ENCODE results near the gene TIAM1. TPM values are rescaled to one million over a fixed set of nuclear protein-coding genes. Genes with fewer than 3 reads are reported as not detected.

TIAM1 gene
- polyA plus RNA-seq, 4 donors, result 9.4 to 17.1 (median 13.3) TPM

DNA sequence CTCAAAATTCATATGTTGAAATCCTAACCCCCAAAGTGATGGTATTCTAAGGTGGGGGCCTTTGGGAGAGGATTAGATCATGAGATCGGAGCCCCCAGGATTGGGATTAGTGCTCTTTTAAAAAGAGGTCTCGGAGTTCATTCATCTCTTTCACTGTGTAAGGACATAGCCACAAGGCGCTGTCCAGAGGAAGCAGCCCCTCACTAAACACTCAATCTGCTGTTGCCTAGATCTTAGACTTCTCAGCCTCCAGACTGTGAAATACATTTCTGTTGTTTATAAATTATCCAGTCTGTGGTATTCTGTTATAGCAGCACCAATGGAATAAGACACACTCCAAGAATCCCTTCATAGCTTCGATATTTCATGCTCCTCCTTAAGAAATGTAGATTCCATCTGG is 12.4 kb upstream of the TIAM1 start:
- no peak for DNase-seq (ENCODE audit: low read depth in 4 of 4, low spot score in 2 of 4)

DNA sequence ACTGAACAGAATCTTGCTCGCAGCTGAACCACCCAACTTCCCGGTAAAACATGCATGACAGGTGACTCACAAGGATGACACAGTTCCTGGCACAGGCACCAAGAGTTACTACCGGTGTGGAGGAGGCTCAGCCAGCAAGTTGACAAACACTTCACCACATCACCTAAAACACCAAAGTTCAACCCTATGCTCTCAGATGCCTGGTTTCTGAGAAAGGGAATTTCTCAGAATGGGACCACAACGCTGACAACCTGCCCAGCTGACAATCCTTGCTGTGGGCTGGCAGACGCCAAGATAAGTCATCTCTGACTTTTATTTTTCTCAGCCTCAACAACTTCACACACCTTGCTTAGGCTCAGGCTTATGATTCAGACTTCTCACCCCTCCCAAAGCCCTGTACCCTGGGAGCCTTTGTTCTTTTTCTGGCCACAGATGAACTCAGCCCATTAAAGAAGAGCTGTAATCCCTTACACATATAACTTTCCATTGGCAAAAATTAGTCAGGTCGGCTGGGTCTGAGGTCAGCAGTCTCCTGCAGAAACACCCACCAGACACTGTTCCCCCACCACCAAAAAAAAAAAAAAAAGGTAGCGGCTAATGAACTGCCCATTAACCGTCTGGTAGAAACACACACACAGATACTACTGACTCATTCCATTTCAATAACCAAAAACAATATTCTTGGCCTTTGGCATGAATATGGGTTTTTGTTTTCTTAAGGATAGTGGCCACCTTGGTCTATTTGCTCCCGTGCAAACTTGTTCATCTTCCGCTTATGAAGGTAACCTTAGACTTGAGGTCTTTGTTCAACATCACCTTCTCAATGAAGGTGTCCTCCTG is 10.8 kb upstream of the TIAM1 start:
- DNase-seq (ENCODE audit: low read depth in 4 of 4, low spot score in 2 of 4), result no peak

DNA sequence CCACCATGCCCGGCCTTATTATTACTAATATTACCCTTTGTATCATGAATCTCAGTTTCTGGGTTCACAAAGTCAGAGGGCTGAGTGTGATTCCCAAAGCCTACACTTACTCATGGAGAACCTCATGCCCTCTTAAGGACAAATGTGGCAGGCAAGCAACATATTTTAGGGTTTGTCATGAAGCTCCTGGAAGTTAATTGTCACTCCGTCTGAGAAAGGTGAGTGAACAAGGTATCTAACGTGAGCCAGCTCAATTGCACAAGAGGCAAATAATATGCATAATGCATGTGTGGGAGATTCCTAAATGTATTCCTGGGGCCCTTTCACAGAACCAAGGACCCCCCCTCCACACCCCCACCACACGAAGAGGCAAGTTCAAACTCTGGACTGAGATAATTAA is 10.1 kb upstream of the TIAM1 start:
- no peak for DNase-seq (ENCODE audit: low read depth in 4 of 4, low spot score in 2 of 4)

GRCh38 chr21:31352836-31353235 is 8.8 kb upstream of the TIAM1 start:
- DNase-seq (ENCODE audit: low read depth in 4 of 4, low spot score in 2 of 4), result no peak

GRCh38 chr21:31351960-31352359 is 7.9 kb upstream of the TIAM1 start:
- no peak for DNase-seq (ENCODE audit: low read depth in 4 of 4, low spot score in 2 of 4)

GRCh38 chr21:31351438-31351837 is 7.4 kb upstream of the TIAM1 start:
- DNase-seq (ENCODE audit: low read depth in 4 of 4, low spot score in 2 of 4), result no peak

- no peak for DNase-seq (ENCODE audit: low read depth in 4 of 4, low spot score in 2 of 4)
Observed at GRCh38 chr21:31349208-31349607, 5.1 kb upstream of the TIAM1 start.

DNA sequence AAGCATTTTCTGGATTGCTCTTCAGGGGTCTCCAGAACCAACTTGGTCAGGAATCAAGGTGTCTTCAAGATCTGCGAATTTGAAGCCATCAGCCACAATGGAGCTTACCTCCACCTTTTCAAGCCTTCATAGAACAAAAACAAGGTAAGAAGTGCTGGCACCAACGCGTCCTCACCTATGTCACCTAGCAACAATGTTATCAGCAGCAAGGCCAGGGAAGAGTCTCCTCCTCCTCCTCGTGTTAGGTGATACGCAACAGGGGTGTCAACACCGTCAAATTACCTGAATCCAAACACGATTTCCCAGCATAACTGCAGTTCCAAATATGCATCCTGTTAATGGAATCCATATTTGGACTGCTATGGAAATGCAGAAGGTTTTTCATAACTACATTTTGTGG is 4.1 kb upstream of the TIAM1 start:
- no peak for DNase-seq (ENCODE audit: low read depth in 4 of 4, low spot score in 2 of 4)

GRCh38 chr21:31347435-31348032 is 3.5 kb upstream of the TIAM1 start:
- no peak for DNase-seq (ENCODE audit: low read depth in 4 of 4, low spot score in 2 of 4)

GRCh38 chr21:31346256-31346821 is 2.3 kb upstream of the TIAM1 start:
- DNase-seq (ENCODE audit: low read depth in 4 of 4, low spot score in 2 of 4), result no peak

DNA sequence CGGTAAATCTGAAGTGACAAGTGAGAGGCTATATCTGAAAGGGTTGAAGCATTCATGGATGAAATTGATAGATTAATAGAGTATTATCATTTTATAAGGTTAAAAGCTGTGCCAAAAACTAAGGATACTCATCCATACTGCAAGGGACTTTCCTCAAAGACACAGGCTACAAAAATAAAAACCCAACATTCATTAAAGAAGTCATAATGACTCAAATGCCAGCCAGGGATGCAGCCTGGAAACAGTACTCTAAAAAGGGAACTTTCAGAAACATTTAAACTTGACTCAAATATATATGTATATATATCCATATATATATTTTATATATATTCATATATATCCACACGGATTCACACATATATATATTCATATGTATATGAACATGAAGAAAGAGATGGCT is 1.1 kb upstream of the TIAM1 start:
- no peak for DNase-seq (ENCODE audit: low read depth in 4 of 4, low spot score in 2 of 4)

GRCh38 chr21:31343030-31343510 is 991 bp downstream of the TIAM1 start:
- DNase-seq (ENCODE audit: low read depth in 4 of 4, low spot score in 2 of 4), result no peak

DNA sequence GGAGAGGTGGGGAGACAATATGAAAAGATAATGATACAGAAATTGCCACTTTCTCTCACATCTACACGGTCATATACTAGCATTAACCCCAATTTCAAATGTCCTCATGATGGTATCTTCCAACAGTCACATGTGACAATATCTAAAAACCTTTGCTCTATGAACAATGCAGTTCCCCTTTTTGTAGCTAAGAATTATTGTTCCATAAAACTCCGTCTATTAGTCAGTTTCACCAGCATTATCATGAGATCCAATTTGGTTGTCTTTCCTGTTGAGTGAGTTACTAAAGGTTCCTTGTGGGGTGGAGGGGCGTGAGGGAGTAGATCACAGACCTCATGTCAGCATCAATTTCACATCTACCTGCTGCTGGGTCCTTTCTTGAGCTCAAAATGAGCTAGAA is 1.7 kb downstream of the TIAM1 start:
- DNase-seq (ENCODE audit: low read depth in 4 of 4, low spot score in 2 of 4), result no peak

DNA sequence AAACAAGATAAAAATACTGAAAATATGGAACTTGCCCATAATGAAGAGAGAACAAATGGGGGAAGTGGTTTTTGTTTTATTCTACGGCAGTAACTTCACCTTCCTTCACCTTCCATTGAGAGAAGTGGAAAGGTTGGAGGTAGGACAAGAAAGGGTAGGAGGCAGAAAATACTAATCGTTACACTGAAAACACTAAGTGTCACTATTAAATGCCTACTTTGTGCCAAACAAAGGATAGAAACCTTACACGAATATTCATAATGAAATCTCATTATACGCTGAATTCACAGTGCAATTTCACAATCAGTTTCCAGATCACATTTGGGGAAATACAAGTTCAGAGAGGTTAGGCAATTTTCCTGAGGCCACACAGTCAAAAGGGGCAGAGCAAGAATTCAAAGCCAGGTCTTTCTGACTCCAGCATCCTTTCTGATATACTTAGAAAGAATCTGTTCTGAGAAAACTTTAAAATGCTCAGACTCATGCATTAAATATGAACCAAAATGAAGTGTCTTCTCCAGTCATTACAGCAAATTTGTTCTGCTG is 3.0 kb downstream of the TIAM1 start:
- no peak for DNase-seq (ENCODE audit: low read depth in 4 of 4, low spot score in 2 of 4)

GRCh38 chr21:31340514-31340913 is 3.5 kb downstream of the TIAM1 start:
- no peak for DNase-seq (ENCODE audit: low read depth in 4 of 4, low spot score in 2 of 4)

- DNase-seq (ENCODE audit: low read depth in 4 of 4, low spot score in 2 of 4), result no peak
Observed at GRCh38 chr21:31339721-31340120, 4.3 kb downstream of the TIAM1 start.

- DNase-seq (ENCODE audit: low read depth in 4 of 4, low spot score in 2 of 4), result no peak
Observed at GRCh38 chr21:31338908-31339368, 5.1 kb downstream of the TIAM1 start.

- DNase-seq (ENCODE audit: low read depth in 4 of 4, low spot score in 2 of 4), result no peak
Observed at GRCh38 chr21:31337996-31338907, 5.8 kb downstream of the TIAM1 start.

DNA sequence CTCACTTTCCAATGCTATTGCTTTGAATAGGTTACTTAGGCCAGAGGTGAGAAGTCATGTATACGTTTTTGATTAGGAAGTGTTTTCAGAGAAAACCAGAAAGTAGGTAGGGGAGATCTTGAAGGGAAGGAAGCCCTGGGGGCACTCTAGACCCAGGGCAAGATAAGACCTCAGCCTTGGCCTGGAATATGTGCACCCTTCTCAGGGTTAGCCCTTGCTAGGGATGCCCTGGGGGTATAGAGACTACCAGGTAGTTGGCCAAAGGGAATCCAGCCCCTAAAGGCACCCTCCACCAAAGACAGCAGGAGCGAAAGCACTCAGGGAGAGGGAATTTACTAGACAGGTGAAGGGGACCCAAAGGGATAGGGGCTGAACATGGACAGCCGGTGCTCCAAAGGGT is 7.0 kb downstream of the TIAM1 start:
- no peak for DNase-seq (ENCODE audit: low read depth in 4 of 4, low spot score in 2 of 4)

DNA sequence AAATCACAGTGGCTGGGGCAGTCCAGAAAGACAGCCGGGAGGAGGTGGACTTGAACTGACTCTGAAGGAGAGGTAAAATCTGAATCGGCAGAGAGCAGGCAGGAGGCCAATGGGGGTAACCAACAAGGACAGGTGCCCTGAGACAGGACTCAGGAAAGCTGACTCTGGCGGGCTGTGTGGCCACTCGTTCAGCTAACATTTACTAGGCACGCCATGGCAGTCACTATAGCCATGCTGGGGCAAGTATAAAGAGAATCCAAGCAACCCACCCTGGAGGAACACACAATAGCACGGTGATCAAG is 7.4 kb downstream of the TIAM1 start:
- DNase-seq (ENCODE audit: low read depth in 4 of 4, low spot score in 2 of 4), result no peak
